Stimulated activated CD4-positive, alpha-beta T cell treated with anti-CD3 and anti-CD28 coated beads, Interleukin-15, amount 100 ng/mL, for 1 hour (primary cell): Measurements from ENCODE around the gene GAPT.
A peak's percentile ranks its signal among the peaks of the same experiment; 100 is the strongest.

Source experiments
- DNase-seq, 2 donors: peaks; one replicate each; pipeline ENCODE4 v3.0.0-alpha.2; 2020; ENCODE audit warnings: low read depth in 1 of 2, low spot score in 1 of 2

Gene GAPT

DNA sequence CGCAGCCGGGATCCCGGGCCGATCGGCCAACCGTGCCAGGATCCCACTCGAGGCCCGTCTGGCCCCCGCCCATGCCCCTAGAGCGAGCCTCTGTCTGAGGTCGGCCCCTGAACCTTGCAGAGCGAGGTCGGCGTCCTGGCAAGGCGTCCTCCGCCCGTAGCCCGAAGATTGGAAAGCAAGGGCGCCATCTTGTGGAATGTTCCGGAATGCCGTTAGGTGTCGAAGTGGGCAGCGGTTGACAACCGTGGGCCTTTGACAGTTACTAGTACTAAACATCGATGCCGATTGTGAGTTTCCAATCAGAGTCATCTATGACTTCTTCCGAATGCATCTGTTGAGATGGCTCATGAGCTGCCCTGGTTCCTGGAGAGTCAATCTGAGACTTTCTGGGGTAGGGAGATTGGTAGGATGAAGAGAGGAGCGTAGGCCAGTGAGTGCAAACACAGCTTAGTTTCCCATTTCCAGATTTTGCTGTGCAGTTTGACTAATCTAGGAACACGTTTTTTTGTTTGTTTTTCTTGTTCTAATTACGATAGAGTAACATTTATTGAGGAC, 30.4 kb upstream of the GAPT start:
- DNase-seq = peak; percentile 79 to 84

DNA sequence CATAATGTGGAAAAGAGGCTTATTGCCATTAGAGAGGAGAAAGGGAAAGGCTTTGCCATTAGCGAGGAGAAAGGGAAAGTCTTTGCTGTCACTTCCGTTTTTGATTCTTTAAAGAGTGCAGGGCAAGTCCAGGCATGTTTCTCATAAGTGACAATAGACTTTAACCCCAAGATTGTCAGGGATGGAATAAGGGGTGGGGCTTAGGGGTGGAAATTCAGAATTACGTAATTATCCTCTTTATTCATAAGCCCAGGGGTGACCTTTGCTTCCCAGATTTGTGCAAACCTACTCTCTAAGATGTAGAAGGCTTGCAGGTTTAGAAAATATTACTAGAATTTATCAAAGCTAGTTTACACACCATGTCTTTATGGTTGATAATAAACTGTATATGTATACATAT, 29.1 kb upstream of the GAPT start:
- no peak for DNase-seq

DNA sequence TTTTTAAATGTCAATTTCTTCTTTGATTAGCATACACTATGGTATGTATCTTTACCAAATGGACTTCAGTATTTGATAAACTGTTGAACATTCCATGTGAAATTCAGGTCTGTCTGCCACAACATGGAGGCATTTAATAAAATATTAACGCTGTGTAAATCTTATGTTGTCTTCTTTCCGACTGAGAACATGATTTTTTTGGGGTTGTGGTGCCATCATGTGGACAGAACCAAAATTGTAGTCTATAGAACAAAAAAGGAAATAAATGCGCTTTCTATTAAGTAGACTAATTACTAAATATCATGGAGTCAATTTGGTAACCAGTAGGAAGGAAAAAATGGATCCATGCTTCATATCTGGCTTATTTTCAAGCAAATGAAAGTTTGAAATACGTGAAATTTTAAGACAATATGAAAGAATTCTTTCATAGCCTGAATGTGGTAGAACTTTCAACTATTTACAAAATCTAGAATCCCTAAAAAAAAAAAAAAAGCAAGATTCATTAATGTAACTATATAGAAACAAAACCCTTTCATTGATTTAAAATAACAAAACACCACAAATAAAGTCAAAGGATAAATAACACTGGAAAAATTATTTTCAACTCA, 28.5 kb upstream of the GAPT start:
- no peak for DNase-seq

DNA sequence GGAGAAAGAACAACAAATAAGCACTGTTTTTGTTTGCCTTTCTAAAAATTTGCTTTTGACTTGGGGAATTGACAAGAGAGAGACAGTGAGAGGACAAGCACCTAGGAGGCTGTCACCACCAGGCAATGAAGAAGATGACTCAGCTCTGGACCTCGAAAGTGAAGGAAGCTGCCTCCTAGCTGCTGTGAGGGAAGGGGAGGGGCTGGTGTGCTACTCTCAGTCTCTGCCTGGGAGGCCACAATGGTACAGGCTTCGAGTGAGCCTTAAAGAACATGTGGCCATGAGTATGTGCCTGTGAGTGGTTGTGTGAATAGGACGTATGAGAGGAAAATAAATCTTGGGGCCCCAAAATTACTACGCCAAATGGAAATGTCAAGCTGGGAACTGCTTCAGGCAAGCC, 24.3 kb upstream of the GAPT start:
- no peak for DNase-seq

DNA sequence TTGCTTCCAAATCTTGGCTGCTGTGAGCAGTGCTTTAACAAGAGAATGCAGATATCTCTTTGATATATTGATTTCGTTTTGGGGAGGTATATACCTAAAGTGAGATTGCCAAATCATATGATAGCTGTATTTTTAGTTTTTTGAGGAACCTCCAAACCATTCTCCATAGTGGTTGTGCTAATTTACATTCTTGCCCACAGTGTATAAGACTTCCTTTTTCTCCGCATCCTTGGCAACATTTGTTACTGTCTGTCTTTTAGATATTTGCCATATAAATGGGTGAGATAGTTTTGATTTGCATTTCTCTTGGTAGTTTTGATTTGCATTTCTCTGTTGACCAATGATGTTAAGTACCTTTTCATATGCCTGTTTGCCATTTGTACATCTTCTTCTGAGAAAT, 21.3 kb upstream of the GAPT start:
- no peak for DNase-seq

DNA sequence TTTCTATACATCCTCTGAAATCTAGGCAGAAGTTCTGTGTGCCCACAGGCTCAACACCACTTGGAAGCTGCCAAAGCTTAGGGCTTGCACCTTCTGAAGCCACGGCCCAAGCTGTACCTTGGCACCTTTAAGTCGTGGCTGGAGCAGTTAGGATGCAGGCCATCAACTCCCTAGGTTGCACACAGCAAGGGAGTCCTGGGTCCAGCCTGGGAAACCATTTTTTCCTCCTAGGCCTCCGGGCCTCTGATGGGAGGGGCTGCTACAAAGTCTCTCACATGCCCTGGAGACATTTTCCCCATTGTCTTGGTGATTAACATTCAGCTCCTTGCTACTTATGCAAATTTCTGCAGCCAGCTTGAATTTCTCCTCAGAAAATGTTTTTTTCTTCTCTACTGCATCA, 15.8 kb upstream of the GAPT start:
- DNase-seq = no peak

DNA sequence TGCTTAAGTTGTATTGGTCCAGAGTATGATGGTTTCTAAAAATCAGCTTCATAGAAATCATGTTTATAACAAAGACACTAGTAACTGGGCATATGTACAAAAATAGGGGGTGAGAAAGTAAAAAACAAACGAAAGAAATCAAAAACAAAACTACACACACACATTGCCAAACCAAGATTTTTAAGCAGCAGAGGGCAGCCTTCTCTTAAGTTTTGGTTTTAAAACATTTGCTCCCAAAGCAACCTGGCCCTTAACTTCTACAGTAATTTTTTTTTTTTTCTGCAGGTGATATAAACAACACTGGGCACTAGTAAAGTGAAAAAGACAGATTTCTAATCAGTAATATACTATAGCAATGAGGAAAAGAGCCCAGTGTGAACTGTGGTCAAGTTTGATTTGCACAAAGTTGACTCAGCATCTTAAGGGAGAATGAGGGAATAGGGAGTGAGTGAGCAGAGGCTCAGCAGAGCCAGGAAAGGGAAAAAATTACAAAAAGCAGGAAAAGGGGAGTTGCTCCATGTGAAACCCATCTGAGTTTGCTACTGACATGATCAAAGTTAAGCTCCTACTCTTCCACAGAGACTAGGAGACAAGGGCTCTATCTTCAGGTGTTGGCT, 13.4 kb upstream of the GAPT start:
- no peak for DNase-seq

DNA sequence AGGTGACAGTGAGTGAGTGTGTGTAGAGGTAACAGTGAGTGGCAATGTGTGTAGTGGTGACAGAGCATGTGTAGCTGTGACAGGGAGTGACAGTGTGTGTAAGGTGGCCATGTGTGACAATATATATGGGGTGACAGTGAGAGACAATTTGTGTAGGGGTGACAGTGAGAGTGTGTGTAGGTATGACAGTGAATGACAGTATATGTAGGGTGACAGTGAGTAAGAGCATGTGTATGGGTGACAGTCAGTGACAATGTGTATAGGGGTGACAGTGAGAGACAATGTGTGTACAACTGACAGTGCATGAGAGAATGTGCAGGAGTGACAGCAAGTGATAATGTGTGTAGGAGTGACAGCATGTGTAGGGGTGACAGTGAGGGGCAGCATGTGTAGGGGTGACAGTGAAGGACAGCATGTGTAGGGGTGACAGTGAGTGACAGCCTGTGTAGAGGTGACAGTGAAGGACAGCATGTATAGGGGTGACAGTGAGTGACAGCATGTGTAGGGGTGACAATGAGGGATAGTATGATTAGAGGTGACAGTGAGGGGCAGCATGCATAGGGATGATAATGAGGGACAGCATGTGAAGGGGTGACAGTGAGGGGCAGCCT, 10.1 kb upstream of the GAPT start:
- DNase-seq = no peak

DNA sequence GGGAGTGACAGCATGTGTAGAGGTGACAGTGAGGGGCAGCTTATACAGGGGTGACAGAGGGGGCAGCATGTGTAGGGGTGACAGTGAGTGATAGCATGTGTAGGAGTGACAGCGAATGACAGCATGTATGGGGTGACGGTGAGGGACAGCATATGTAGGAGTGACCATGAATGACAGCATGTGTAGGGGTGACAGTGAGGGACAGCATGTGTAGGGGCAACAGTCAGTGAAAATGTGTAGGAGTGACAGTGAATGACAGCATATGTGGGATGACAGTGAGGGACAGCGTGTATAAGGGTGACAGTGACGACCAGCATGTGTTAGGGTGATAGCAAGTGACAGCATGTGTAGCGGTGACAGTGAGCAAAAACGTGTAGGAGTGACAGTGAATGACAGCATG, 9.4 kb upstream of the GAPT start:
- no peak for DNase-seq

DNA sequence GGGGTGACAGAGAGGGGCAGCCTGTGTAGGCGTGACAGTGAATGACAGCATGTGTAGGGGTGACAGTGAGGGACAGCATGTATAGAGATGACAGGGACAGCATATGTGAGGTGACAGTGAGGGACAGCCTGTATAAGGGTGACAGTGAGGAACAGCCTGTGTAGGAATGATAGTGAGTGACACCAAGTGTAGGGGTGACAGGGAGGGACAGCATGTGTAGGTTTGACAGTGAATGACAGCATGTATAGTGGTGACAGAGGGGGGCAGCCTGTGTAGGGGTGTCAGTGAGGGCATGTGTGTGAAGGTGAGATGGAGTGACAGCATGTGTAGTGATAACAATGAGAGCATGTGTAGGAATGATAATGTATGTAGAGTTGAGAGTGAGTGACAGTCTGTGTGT, 8.7 kb upstream of the GAPT start:
- no peak for DNase-seq

DNA sequence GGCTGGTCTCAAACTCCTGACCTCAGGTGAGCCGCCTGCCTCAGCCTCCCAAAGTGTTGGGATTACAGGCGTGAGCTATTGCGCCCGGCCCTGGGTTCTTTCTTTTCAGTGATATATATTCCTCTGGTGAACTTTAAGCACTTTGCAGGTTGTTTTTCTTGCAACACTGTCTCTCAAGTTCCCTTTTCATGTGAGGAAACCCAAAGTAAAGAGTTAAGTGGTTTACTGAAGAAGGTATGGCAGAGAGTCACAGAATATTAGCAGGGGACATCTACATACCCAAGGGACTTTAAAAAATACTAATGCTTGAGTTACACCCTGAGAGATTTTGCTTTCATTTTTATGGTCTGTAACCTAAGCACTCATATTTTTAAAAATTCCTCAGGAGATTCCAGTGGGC, 6.7 kb upstream of the GAPT start:
- no peak for DNase-seq

DNA sequence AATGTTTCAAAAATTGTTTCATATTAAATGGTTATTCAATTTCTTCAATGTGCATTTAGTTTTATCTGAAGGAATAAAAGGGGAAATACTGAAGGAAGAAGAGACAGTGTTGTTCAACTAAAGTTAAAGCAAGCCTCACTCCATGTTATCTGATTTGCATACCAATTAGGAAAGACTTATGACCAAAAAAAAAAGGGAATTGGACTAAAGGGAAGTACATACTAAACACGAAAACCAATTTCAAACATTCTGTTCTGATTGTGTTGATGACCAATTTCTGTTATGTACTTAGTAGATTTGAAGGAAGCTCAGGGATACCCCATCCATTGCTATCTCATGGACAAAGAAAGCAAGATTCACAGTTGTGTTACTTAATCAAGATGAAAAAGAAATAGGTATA, 4.9 kb upstream of the GAPT start:
- DNase-seq = no peak

DNA sequence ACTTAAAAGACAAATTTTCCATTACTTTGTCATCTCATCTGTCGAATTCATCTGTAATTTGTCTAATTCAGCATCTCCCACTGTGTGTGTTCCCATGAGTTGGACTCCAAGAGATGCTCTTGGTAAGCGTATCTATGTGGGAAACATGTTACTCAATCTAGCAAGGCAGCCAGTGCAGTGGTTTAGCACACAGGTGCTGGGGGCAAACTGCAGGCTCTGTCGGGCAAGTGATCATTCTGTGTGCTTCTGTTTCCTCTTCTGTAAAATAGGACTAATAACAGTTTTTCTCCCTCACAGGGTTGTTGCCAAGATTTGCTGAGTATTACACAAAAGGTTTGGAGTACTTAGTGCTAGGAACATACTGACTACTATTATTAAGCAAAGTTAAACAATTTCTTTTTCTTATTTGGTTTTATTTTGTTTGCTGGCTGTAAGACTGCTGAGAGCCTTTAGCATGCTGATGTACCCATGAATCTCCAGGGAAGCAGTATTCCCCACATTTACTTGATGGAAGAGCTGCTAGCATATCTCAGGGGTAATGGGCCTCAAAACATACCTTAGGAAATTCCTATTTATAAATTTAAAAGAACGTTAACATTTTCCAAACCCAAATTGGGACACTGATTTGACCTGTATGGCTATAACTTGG, 709 bp upstream of the GAPT start:
- no peak for DNase-seq

DNA sequence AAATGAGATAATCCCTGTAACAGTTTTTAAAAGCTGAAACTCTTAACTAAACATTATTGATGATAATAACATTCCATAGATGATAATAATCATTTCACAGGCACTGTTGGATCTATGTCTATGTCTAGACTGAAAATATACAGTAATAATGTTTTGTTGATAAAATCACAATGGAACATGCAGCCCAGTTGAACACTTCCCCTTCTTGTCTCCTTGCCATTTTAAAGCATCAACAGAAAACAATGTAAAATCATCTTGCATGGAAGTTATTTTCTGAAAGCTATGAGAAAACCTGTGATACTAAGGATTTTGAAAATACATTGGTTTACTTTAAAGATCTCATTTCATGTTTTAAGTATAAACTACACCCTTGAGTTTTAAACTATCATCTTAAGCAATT, 1.9 kb downstream of the GAPT start:
- no peak for DNase-seq

DNA sequence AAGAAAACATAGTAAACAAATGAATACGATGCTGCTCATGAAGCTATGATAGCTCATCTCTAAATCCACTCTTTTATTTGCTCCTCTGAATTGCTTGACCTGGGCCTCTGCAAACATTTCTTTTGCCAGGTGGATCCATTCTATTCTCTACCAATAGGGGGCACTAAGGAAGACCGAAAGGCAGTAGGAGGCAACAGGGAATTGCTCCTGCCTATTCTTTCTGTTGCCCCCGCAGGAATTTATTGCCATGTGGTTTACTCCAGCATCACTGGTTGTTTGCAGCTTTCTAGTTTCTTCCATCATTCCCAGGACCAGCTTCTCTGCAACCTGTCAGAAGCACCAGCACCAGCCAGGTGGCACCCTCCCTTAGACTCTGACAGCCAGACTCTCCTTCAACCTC, 5.3 kb downstream of the GAPT start:
- no peak for DNase-seq

DNA sequence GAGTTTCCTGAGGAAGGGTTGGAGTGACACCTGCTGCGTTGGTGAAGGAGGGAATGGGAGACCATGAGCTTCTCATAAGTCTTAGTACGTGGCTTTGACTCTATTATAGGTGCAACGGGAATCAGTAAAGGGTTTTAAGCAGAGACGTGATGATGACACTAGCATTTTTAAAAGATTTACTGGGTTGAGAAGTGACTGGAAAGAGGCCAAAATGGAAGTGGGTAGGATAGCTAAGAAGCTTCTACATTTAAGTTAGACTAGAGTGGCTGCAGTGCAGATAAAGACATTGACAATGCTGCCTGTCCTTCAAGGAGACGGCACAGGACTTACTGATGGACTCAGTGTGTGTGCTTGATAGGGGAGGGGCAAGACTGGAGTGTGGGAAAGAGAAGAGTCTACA, 6.2 kb downstream of the GAPT start:
- DNase-seq = no peak

DNA sequence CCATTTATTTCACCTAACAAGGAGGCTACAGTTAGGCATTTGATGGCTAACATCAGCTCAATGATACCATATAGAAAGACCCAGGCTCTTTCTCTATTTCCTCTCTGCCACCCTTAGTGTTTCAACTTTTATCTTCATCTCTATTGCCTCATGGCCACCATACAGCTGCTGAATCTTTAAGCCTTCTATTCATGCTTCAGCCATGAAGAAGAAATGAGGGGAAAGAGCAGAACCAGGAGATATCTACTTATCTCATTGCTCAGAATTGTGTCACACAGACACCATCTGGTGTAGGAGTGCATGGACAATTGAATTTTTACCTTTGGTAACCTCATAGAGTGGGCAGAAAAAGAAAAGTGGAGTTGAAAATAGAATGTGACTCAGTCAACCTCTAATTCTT, 6.7 kb downstream of the GAPT start:
- DNase-seq = no peak

DNA sequence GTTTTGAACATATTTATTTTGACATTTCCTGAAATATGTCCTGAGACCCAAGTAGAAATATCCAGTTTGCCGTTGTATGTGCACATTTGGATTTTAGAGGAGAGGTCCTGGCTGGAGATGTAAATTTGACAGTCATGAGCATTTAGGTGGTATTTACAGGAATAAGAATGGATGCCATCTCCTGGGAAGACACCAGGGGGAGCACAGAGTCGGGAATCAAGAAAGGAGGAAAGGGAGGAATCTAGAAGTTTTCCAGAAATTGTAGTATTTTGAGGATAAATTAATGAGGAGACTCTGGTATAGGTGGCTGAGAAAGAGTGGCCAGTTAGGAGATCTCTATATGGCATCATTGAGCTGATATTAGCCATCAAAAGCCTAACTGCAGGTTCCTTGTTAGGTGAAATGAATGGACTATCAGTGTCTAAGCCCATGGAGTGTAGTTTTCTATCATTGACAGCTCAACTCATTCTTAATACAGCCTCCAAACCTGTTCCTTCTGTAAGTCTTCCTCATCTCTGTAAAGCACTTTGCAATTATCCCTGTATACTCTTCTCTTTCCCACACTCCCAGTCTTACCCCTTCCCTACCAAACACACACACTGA, 7.2 kb downstream of the GAPT start:
- no peak for DNase-seq

DNA sequence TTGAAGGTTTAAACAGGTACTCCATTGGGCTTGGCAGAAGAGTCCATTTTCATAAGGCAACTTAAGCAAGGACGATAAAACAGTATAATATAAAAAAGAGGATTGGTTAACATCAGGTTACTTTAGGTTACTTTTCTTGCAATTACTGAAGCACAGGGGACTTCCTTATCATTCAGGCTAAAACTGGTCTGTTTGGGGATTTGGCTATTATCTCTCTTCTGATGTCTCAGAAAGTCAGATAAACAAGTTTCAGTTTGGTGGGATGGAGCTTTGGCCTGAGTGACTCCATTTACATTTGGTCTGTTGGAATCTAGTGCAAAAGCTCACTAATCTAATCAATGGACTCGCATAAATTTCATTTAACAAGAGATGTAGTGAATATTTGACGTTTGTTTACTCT, 8.0 kb downstream of the GAPT start:
- no peak for DNase-seq

DNA sequence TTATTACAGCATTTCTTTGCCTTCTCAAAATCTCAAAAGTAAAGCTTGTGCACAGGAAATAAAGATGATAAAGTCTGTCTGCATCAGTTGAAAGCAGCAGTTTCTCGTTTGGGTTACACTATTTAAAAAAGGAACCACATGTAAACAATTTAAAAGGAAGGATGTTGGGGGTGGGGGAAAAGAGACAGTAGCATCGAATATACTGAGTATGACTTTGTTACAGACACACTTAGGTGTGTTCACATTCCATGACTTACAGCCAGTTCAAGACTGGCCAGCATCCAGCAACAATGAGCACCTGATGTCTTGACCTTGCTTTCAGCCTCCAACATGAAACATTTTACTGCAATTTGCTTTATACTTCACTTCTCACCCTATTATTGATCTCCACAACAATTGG, 8.7 kb downstream of the GAPT start:
- DNase-seq = no peak

DNA sequence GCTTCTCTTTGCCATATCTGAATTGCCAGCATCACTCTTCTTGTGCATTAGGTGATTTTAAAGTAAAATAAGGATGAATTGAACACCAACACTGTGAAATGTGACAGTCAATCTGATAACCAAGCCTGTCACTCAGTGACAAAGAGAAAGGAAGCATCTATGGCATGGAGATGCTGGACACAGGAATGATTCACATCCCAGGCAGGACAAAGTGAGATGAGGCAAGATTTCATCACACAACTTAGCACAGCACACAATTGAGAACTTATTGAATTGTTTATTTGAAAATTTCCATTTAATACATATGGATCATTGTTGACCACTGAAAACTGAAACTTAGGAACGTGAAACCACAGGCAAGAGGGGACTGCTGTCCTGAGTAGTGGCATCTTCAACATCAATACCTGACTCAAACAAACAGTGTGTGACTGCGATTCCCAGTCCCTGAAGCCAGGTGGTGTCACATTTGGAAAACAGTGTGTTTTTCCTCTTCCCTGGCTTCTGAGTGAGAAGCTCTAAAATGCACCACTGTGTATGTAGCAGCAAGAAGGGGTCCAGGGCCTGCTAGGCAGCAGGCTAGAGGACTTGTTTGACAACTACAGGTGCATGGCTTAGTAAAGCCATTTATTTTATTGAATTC, 10.7 kb downstream of the GAPT start:
- DNase-seq = no peak
